MM.1S (cell line): ENCODE measurements around the gene GTPBP4.

ENCODE experiments used
- CTCF ChIP-seq: fragments of 300-600 bp; sonication (generic); IDR thresholded peaks from 2 replicates; pipeline ENCODE4 v1.5.1; 2016; ENCODE audit warnings: antibody characterized with exemption, low read length, mixed read lengths
- EZH2phosphoT487 ChIP-seq: fragments of 300-600 bp; sonication (generic); IDR thresholded peaks from 2 replicates; pipeline ENCODE4 v1.6.1; 2018; ENCODE audit warnings: antibody characterized with exemption, low read length

GRCh38 chr10:1059902-1060301, 71.7 kb downstream of the GTPBP4 start:
- TF ChIP-seq EZH2phosphoT487 (no peak), CTCF (no peak)
